Activated naive CD8-positive, alpha-beta T cell treated with anti-CD3 and anti-CD28 coated beads, Interleukin-2, amount 10 ng/mL, durations not matched to agents 7 days and 5 days (primary cell): ENCODE data around the gene ANO9. TPM values are rescaled to one million over a fixed set of nuclear protein-coding genes. Genes with fewer than 3 reads are reported as not detected.

Experiments
- ATAC-seq: fragments of 150-1000 bp; cut with Tn5 transposase; one replicate; pipeline ENCODE4 v1.10.0; 2021; ENCODE audit warnings: low read depth, moderate library complexity
- POLR2A ChIA-PET: fragments of 350-600 bp; sonication (Branson Sonifier 250); formaldehyde crosslinking; loops from one replicate; lab custom pipeline; 2021; ENCODE audit warnings: antibody characterized with exemption; lab: Charles Lee
- DNase-seq: peaks from one replicate; pipeline ENCODE4 v3.0.0; 2021
- H3K27ac Mint-ChIP-seq: one replicate; pipeline ENCODE4 v1.8.0; 2022; ENCODE audit warnings: mild to moderate bottlenecking, mixed read lengths
- H3K27me3 Mint-ChIP-seq: one replicate; pipeline ENCODE4 v1.8.0; 2022; ENCODE audit warnings: mild to moderate bottlenecking, moderate library complexity, mixed read lengths
- H3K36me3 Mint-ChIP-seq: one replicate; pipeline ENCODE4 v1.8.0; 2021; ENCODE audit warnings: mild to moderate bottlenecking, mixed read lengths
- H3K4me1 Mint-ChIP-seq: one replicate; pipeline ENCODE4 v1.8.0; 2021; ENCODE audit warnings: mixed read lengths
- H3K4me3 Mint-ChIP-seq: one replicate; pipeline ENCODE4 v1.8.0; 2022; ENCODE audit warnings: mild to moderate bottlenecking, moderate library complexity, mixed read lengths
- H3K9me3 Mint-ChIP-seq: one replicate; pipeline ENCODE4 v1.8.0; 2021; ENCODE audit warnings: mixed read lengths
- total RNA-seq, 2 experiments: library from RNA; stranded (reverse); gene quantifications; one replicate each; pipeline ENCODE4 v1.2.3, GENCODE V29; 2021

Gene ANO9
- total RNA-seq, 2 experiments from 2014 or later: 115 to 122 TPM

- H3K4me1 Mint-ChIP-seq: peaks cover 4% of the 10 kb centered on the region
- H3K9me3 Mint-ChIP-seq: no peaks in the 10 kb centered on the region
Measured at GRCh38 chr11:380491-380890, 61.3 kb downstream of the ANO9 start.

GRCh38 chr11:380095-380480, 61.7 kb downstream of the ANO9 start:
- ATAC-seq: no peak

More at GRCh38 chr11:380491-380890, 61.3 kb downstream of the ANO9 start:
- no peak overlapping the region for H3K27ac Mint-ChIP-seq
- H3K4me3 Mint-ChIP-seq: no peak overlapping the region
- DNase-seq (no peak), ATAC-seq (no peak)
- POLR2A ChIA-PET: no interaction called here
- H3K27me3 Mint-ChIP-seq: peaks cover 5% of the 10 kb centered on the region
- H3K36me3 Mint-ChIP-seq: peaks cover 1% of the 10 kb centered on the region

GRCh38 chr11:379205-380094, 62.4 kb downstream of the ANO9 start:
- peaks cover 4% of the 10 kb centered on the region for H3K4me1 Mint-ChIP-seq
- no peak overlapping the region for H3K4me3 Mint-ChIP-seq
- H3K27ac Mint-ChIP-seq: no peak overlapping the region
- ATAC-seq: no peak
- no peak for DNase-seq
- H3K36me3 Mint-ChIP-seq: peaks cover 1% of the 10 kb centered on the region
- peaks cover 5% of the 10 kb centered on the region for H3K27me3 Mint-ChIP-seq
- POLR2A ChIA-PET: no interaction called here
- no peaks in the 10 kb centered on the region for H3K9me3 Mint-ChIP-seq

More at GRCh38 chr11:380095-380480, 61.7 kb downstream of the ANO9 start:
- H3K9me3 Mint-ChIP-seq: no peaks in the 10 kb centered on the region
- peaks cover 4% of the 10 kb centered on the region for H3K4me1 Mint-ChIP-seq
- POLR2A ChIA-PET: no interaction called here
- no peak overlapping the region for H3K4me3 Mint-ChIP-seq
- H3K36me3 Mint-ChIP-seq: peaks cover 1% of the 10 kb centered on the region
- H3K27ac Mint-ChIP-seq: no peak overlapping the region
- no peak for DNase-seq
- peaks cover 5% of the 10 kb centered on the region for H3K27me3 Mint-ChIP-seq

- Mint-ChIP-seq H3K9me3 (peaks cover 6% of the 10 kb centered on the region), H3K4me1 (peaks cover 4% of the 10 kb centered on the region), H3K36me3 (no peaks in the 10 kb centered on the region), H3K27ac (no peak overlapping the region), H3K27me3 (peaks cover 5% of the 10 kb centered on the region), H3K4me3 (no peak overlapping the region)
- DNase-seq (no peak), ATAC-seq (no peak)
- POLR2A ChIA-PET: no interaction called here
Measured at GRCh38 chr11:377883-378500, 63.8 kb downstream of the ANO9 start.

GRCh38 chr11:377174-377865, 64.5 kb downstream of the ANO9 start:
- DNase-seq (no peak), ATAC-seq (no peak)
- Mint-ChIP-seq H3K9me3 (peaks cover 6% of the 10 kb centered on the region), H3K4me1 (peaks cover 4% of the 10 kb centered on the region), H3K27ac (no peak overlapping the region), H3K36me3 (no peaks in the 10 kb centered on the region), H3K4me3 (no peak overlapping the region), H3K27me3 (peaks cover 5% of the 10 kb centered on the region)
- POLR2A ChIA-PET: interaction anchor here (0.6 kb wide), 1 partner anchor 155 kb away, joined by 3 read pairs; no protein-coding TSS in a partner anchor

- Mint-ChIP-seq H3K9me3 (peaks cover 6% of the 10 kb centered on the region), H3K36me3 (no peaks in the 10 kb centered on the region), H3K27me3 (peaks cover 4% of the 10 kb centered on the region), H3K27ac (no peak overlapping the region), H3K4me3 (no peak overlapping the region), H3K4me1 (peaks cover 3% of the 10 kb centered on the region)
- ATAC-seq (no peak), DNase-seq (no peak)
- POLR2A ChIA-PET: interaction anchor here (0.6 kb wide), 1 partner anchor 155 kb away, joined by 3 read pairs; no protein-coding TSS in a partner anchor
Measured at GRCh38 chr11:376531-377173, 65.2 kb downstream of the ANO9 start.

GRCh38 chr11:375065-376025, 66.5 kb downstream of the ANO9 start:
- H3K27me3 Mint-ChIP-seq: peaks cover 15% of the 10 kb centered on the region
- H3K4me1 Mint-ChIP-seq: peaks cover 8% of the 10 kb centered on the region
- no peak for DNase-seq
- H3K4me3 Mint-ChIP-seq: no peak overlapping the region
- POLR2A ChIA-PET: no interaction called here
- H3K27ac Mint-ChIP-seq: no peak overlapping the region
- no peaks in the 10 kb centered on the region for H3K36me3 Mint-ChIP-seq
- H3K9me3 Mint-ChIP-seq: peaks cover 6% of the 10 kb centered on the region
- no peak for ATAC-seq

GRCh38 chr11:373716-374551, 67.9 kb downstream of the ANO9 start:
- peaks cover 8% of the 10 kb centered on the region for H3K4me1 Mint-ChIP-seq
- no peaks in the 10 kb centered on the region for H3K36me3 Mint-ChIP-seq
- peaks cover 6% of the 10 kb centered on the region for H3K9me3 Mint-ChIP-seq
- H3K4me3 Mint-ChIP-seq: no peak overlapping the region
- peak overlapping the region; percentile 63 for H3K27ac Mint-ChIP-seq
- DNase-seq: no peak
- H3K27me3 Mint-ChIP-seq: peaks cover 19% of the 10 kb centered on the region
- no peak for ATAC-seq
- POLR2A ChIA-PET: no interaction called here

- H3K4me3 Mint-ChIP-seq: no peak overlapping the region
- no peak overlapping the region for H3K27ac Mint-ChIP-seq
Measured at GRCh38 chr11:372809-373715, 68.7 kb downstream of the ANO9 start.

GRCh38 chr11:371716-372590, 69.9 kb downstream of the ANO9 start:
- Mint-ChIP-seq H3K4me3 (no peak overlapping the region), H3K27ac (no peak overlapping the region), H3K27me3 (peaks cover 36% of the 10 kb centered on the region), H3K36me3 (no peaks in the 10 kb centered on the region), H3K9me3 (peaks cover 6% of the 10 kb centered on the region), H3K4me1 (peaks cover 10% of the 10 kb centered on the region)
- no peak for DNase-seq
- POLR2A ChIA-PET: interaction anchor here (0.6 kb wide), 1 partner anchor 9 kb away, joined by 3 read pairs; no protein-coding TSS in a partner anchor
- ATAC-seq: no peak

More at GRCh38 chr11:372809-373715, 68.7 kb downstream of the ANO9 start:
- DNase-seq (no peak), ATAC-seq (no peak)
- Mint-ChIP-seq H3K36me3 (no peaks in the 10 kb centered on the region), H3K9me3 (peaks cover 6% of the 10 kb centered on the region), H3K4me1 (peaks cover 10% of the 10 kb centered on the region), H3K27me3 (peaks cover 25% of the 10 kb centered on the region)
- POLR2A ChIA-PET: no interaction called here
